T-helper 22 cell (primary cell): ENCODE measurements around the gene UBA6.
"Not testable (repeated sequence)": the region's sequence is repeated elsewhere in the genome, so short reads cannot be mapped to it uniquely, and the experiment has no call there.

Experiments used
- DNase-seq: peaks from one replicate; pipeline ENCODE4 v3.0.0-alpha.2; 2020; ENCODE audit warnings: low read depth

UBA6 gene

DNA sequence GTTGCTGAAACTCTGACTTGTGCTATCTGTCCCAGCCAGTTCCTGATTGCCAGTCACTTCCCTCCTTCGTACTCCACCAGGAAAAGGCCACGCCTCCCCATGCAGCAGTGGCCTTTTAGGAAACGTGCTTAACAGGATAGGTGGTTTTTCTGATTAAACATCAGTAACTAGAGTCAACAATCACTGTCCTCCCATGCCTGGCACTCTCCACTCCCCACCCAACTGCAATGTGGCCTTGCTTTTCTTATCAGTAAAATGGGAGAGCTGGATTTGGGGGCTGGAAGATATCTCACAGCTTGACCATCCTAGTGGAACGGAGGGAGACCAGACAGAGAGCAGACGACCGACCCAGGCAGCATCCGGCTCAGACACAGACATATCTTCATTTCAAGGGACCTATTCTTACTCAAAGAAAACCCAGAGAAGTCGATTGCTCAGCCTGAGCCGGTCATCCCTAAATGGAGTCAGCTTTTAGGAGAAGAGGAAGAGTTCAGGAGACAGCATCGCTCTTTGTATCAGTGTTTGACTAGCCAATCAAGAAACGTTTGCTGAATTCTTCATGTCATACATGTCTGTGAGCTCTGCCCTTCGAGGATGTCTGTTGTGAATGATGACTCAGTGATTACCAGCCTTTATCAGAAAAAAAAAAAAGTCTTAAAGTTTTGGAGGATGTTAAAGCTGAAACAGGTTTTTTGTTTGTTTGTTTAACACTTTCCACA is 12.7 kb upstream of the UBA6 start:
- no peak for DNase-seq

DNA sequence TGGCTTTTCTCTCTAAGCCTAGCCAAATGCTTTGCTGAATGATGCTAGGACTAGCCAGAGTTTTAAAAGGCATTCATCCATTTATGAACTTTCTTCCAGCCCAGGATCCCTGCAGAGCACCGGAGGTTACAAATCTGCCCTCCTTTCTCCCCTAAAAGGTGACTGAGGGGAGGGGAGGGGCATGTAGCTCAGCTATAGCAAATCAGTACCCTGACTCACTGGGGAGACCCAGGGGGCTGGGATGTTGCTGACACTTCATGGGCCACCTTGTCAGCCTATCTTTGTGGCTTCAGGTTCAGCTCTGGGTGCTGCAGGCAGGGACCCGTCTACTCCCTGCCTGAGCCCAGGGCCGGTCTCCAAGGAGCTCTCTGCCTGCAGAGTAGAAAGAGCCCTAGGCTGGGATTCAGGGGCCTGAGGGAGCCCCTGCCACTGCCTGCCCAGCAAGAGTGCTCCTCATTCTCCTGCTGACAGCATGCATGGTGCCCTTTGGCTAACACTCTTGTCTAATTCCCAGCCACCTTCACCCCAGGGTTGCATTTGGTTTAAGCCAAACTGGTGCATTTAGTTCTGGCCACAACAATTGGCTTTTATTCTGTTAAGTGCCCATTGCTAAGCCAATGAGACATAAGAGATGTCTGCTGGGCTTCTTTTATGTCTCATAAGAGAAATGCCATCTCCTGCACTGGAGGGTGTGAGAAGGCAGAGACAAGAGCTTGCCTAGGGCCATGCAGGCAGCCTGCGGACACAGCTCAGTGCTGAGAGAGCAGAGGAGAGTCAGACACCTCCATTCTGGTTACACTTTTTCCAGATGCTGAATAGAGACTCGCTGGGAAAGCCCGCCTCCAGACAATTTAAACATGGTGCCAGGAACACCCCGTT is 11.9 kb upstream of the UBA6 start:
- no peak for DNase-seq

DNA sequence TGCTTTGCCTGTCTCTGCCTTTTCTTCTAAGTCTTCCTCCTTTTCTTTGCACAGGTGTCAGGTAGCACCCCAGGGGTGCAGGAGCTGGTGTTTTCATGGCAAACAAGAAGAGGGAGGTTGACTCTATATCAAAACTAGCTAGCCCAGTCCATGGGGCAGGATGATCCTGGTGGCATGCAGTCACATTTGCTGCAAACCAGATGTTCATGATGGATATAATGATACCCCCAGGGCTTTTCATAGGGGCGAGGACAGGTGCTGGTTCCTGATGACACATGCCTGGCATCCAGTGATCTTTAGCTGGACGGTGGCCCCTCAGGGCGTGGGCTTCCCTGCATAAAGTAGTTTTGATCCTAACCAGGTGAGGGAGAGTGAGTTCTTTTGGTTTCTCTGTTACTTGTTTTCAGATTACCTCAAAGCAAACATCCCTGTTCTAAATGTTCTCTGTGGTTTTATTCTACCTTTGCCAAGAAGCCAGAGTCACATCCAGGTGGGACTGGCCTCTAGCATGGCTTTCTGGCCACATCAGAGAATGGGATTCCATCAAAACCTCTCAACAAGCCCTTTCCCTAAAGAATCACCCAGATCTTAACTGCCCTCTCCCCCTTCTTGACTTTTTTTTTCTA is 11.2 kb upstream of the UBA6 start:
- no peak for DNase-seq

DNA sequence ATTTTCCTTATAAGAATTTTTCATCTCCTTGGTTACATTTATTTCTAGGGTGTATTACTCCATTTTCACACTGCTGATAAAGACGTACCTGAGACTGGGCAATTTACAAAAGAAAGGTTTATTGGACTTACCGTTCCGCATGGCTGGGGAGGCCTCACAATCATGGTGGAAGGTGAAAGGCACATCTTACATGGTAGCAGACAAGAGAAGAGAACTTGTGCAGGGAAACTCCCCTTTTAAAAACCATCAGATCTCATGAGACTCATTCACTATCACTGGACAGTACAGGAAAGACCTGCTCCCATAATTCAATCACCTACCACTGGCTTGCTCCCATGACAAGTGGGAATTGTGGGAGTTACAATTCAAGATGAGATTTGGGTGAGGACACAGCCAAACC is 5.7 kb upstream of the UBA6 start:
- not testable (repeated sequence) for DNase-seq

DNA sequence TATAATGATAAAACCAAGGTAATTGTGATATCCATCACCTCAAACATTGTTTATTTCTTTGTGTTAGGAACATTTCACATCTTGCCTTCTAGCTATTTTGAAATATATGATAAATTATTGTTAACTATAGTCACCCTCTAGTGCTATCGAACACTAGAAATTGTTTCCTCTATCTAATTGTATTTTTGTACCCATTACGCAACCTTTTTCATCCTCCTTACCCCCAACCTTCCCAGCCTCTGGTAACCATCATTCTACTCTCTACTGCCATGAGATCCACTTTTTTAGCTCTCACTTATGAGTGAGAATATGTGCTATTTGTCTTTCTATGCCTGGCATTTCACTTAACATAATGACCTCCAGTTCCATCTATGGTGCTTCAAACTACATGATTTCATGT is 3.9 kb upstream of the UBA6 start:
- DNase-seq, result no peak

DNA sequence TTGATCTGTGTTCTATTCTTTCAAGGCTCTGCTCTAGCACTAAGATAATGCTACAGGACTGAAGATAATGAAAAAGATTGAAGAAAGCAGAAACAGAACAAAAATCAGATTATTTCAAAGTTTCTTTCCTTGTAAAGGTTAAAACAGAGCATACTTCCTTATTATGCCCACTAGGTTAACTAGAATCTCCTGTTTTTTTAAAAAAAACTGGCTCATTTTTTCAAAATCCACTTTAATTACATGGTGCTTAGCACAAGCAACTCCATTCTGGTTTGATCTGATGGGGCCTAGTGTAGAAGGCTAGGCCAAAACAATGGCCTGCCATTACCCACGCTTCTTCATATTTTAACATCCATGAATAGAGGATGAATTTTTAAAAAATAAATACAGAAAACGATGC is 1.2 kb upstream of the UBA6 start:
- DNase-seq, result no peak

DNA sequence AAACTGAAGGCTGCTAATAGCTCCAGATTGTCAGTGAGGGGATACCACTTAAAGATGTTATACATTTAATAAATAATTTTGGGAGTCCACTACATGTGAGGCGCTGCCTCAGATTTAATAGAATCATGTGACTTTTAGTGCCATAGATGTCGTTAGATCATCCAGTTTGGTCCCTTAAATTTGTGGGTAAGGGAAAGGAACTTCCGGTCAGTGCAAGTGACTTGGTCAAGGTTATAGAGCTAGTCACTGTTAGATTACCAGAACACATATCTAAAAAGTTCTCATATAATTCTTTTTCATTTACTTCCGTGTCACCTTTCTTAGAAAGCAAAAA is 529 bp upstream of the UBA6 start:
- no peak for DNase-seq

DNA sequence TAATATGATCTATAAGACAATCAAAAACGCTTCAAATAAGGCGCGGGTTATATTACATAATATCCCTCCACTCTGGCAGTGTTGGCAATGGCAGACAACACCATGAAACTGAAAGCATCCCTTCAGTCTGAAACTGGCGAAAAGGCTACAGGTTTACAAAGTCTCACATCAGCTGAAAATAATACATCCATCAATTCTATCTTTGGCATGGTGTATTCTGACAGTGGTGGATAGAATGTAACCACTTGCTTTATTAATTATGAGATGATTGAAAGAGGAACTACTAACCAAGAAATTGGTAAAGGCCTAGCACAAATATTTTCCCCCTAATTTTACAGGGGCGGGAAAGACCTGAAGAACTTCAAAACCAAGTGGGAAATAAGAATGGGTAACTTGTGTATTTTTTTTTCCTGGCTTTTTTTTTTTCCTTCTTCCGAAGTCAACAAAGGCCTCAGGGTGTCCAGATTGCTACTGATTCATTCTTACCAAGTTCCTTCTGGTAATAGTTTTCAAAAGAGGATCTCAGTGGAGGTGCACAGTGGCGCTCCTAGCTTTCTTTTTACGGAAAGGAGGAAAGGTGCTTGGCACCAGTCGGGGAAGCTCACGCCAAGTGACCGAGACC is 728 bp downstream of the UBA6 start:
- no peak for DNase-seq

DNA sequence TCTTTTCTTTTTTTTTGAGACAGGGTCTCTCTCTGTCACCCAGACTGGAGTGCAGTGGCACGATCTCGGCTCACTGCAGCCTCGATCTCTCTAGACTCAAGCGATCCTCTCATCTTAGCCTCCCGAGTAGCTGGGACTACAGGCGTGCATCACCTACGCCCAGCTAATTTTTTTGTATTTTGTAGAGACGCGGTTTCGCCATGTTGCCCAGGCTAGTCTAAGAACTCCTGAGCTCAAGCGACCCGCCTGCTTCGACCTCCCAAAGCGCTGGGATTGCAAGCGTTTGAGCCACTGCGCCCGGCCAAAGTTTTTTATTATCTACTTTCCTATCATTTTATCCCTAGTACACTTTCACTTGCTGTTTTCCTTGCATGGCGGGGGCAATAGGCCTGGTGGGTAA is 1.4 kb downstream of the UBA6 start:
- DNase-seq, result no peak

DNA sequence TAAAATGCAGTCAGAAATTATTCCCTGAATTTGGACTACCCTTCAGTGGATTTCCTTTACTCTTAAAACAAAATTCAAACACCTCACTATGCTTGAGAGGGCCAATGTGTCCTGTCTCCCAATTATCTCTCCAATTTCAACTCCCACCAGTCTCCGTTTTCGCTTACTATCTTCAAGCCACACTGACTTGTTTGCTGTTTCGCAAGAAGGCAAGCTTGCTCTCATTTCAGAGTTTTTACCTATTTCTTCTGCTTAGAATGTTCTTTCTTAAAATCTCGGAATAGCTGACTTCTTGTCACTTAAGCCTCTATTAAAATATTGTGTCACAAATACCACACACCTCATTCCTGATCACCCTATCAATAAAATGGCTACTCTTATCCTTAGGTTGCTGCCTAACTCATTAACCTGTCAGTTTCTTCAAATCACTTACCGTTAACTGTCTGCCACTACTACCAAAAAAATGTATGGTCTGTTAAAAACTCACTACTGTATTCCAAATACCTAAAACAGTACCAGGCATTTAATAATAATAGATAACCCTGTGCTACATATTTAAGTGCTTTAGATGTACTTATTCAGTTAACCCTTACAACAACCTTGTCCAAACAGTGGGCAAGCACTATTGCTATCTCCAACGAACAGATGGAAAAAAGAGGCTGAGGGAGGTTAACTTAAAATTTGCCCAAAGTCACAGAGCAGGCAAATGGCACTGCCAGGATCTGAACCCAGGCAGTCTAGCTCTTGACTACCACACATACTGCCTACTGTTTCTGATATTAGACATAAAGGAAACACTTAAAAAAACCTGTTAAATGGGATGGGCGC is 2.9 kb downstream of the UBA6 start:
- no peak for DNase-seq

DNA sequence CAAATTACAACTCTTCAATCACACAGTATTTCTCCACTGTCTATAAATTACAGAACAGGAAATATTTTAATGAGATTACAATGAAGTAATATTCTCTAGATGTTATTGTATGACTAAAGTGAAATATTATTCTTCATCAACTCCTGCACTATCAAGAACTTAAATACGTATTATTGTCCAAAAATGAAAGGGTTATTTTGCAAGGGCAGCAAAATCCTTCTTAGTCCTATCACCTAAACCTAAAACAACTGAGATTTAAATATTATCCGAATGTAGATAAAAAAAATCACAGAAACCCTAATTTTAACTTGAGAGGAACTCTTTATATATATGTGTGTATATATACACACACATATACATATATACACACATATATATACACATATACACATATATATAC is 4.9 kb downstream of the UBA6 start:
- no peak for DNase-seq

DNA sequence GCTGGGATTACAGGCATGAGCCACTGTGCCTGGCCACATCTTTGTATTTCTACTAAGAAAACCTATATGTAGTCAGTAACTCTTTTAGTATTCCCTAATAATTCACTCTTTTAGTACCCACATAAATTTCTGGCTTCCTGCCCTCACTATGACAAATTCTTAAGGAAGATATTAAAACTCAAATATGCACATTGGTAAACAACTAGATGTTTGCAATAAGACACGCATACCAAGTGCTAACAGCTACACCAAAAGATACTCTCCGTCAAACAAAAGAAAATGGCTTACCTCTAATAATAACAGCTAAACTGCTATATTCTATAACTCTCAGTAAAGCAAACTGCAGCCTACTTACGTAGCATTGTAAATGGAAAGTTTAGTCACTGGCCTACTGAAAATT is 6.3 kb downstream of the UBA6 start:
- no peak for DNase-seq

DNA sequence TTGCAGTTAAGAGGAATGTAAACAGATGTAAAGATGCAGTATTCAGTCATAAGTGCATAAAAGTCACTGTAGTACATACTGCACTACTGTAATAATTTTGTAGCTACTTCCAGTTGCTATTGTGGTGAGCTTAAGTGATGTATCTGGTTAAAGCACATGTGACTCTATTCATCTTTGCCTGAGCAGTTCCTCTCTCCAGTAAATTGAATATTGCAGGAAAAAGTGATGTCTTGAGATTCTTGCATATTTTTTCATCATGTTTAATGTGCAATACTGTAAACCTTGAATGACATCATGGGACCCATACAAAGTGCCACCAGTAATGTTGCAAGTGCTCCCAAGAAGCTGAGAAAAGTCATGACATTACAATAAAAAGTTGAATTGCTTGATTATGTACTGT is 9.6 kb downstream of the UBA6 start:
- no peak for DNase-seq

DNA sequence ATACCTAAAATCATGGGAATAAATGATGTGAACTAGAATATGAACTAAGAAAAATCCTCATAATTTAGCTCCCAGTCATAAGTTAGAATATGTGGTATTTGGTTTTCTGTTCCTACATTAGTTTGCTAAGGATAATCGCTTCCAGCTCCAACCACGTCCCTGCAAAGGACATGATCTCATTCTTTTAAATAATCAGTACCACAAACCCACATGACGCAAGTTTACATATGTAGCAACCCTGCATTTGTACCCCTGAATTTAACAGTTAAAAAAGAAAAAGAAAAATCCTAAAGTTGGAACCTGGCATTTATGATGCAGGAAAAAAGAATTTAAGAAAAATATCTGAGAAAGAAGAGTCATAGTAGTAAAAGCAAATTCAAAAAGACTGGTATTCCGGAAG is 13.3 kb downstream of the UBA6 start:
- no peak for DNase-seq

DNA sequence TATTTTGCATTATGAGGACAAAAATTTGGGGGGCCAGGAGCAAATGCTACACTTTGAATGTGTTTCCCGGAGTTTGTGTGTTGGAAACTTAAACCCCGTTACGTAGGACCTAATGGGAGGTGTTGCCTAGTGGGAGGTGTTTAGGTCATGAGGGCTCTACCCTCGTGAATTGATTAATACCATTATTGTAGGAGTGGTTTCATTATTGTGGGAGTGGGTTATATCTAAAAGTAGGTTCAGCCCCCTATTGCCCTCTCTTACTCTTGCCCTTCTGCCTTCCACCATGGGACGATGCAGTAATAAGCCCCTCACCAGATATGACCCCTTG is 15.5 kb downstream of the UBA6 start:
- no peak for DNase-seq

DNA sequence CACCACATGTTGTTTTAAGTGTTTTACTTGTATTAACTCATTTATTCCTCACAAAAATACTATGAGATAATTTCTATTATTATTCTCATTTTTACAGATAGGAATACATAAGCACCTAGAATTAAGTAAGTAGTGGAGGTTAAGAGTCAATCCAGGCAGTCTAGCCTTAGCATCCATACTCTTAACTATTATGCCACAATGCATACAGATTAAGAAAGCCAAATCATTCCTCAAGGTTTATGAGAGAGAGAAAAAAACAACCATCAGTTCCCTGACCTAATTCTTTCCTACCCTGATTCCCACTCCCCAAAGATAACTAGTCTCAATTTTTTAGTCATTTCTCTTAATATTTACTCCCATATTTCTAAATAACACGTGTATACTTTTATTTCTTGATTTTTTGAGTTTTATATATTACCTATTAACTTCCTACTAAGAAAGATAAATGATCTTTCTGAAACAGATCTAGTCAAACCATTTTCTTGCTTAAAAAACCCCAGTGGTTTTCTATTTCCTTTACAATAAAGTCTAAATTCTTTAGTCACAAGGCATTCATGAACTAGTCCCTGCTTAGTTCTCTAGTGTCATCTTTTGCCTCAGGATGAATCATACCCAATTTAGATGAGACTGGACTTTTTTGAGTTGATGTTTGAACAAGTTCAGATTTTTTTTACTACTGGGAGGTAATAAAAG is 16.0 kb downstream of the UBA6 start:
- no peak for DNase-seq

DNA sequence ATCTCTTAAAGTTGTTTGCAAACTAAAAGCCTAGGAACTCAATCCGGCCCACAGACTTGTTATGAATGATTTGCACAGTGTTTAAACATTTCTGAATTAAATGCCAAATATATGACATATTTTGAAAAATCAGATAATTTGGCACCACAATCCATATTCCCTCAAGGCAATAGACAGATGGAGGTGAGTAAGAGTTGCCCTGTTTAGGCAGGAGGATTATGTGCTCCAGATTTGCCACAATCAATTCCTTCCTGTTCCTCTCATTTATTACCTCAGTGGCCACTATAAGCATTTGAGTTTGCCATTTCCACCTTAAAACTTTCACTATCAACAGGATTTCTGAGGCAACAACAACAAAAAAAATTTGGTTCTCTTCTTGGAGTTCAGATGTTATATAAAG is 18.7 kb downstream of the UBA6 start:
- DNase-seq, result no peak

DNA sequence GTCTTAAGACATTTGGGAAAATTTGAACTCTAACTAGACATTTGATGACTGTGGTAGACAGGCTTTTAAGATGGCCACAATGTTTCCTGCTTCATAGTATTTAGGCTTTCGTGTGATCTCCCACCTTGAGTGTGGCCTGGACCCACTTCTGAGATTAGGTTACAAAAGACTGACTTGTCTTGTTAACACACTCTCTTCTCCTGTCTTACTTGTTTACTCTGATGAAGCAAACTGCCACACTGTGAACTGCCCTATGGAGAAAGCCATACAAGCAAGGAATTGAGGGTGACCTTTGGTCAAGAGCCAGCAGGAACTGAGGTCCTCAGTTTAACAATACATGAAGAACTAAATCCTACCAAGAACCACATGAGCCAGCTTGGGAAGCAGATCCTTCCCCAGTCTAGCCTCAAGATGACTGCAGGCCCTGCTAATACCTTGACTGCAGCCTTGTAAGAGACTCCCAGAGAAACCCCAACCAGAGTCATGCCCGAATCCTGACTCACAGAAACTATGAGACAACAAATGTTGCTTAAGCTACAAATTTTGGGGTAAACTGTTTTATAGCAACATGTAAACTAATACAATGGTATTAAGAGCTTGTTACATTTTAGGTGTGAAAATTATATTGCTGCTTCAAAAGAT is 20.3 kb downstream of the UBA6 start:
- DNase-seq, result no peak

DNA sequence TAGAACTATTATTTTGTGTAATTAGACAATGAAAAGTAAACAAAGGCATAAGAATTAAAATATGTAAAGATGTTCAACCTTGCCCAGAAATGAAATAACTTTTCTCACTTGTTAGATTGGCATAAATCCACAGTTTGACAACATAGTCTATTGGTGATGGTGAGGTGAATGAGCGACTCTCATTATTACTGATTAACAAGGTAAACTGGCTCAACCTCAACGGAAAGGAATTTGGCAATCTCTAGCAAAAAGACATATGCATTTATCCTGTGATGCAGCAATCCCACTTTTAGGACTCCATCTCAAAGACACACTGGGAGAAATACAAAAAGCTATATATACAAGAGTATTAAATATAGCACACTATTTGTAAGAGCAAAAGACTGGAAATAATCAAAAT is 22.3 kb downstream of the UBA6 start:
- no peak for DNase-seq

DNA sequence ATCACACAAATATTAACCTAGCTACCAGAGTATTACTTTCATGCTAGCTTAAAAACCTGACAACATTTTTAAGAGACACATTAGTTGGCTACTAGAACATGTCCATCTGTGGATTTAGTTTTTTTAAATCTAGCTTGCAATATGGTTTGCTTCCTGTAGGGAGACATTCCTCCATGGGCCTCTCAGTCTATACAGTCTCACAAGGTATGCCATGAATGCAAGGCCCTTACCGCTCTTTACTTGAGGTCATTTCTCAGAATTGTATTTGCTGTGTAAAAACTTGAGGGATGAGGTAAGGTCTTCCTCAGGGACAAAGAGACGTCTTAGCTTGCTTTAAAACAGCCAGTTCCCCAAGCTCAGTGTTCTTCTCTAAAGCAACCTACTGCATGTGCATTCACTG is 26.9 kb downstream of the UBA6 start:
- no peak for DNase-seq

DNA sequence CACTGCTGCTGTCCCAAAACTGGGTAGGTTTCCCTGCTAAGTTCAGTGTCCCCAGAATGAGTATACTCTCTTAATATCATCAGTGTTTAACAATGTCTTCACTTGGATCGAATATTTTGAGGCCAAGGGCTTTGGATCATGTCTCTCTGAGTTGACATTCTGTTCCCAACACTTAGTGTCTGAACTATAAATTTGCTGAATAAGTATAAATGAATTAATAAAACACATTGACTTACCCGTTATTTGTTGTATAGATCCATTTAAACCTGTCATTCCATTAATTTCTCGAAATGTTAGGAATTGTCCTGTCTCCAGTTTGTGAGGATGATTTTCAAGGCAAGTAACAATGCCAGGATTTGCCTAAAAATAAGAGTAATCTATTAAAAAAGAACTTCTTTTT is 32.6 kb downstream of the UBA6 start:
- DNase-seq, result no peak
